GM18517 (cell line): ENCODE data around the gene SERPINB8.
"Not testable (repeated sequence)": the region's sequence is repeated elsewhere in the genome, so short reads cannot be mapped to it uniquely, and the experiment has no call there.

Source experiments
- ATAC-seq: cut with Tn5 transposase; IDR thresholded peaks from one replicate; pipeline ENCODE4 v1.9.1; 2021; ENCODE audit warnings: mild to moderate bottlenecking, moderate library complexity; ENCODE audit not compliant: unreplicated experiment

The SERPINB8 gene, protein sequence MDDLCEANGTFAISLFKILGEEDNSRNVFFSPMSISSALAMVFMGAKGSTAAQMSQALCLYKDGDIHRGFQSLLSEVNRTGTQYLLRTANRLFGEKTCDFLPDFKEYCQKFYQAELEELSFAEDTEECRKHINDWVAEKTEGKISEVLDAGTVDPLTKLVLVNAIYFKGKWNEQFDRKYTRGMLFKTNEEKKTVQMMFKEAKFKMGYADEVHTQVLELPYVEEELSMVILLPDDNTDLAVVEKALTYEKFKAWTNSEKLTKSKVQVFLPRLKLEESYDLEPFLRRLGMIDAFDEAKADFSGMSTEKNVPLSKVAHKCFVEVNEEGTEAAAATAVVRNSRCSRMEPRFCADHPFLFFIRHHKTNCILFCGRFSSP

GRCh38 chr18:63969942-63970808, at the start of gene SERPINB8:
TSS of gene SERPINB8 (plus strand) at chr18:63970081. CDS start at chr18:63978309, 8,228 bp downstream.
- peak; percentile 93 for ATAC-seq

DNA sequence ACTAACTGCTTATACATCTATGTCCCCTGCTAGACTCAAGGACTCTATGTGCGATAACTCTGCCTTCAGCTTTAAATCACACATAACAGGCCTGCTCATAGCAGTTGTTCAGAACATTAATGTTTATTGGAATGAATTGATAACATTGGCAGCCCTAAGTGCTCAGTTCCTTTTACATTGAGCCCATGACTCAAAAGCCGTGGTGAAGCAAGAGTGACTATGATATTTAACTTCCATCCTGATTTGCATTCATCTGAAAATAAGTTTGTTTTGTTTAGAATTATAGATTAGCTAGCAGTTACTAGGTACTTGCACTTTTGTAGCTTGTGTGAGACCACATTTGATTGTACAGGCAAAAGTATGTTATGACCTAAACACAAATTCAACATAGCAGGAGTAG, 47.8 kb upstream of the SERPINB8 start:
- no peak for ATAC-seq

DNA sequence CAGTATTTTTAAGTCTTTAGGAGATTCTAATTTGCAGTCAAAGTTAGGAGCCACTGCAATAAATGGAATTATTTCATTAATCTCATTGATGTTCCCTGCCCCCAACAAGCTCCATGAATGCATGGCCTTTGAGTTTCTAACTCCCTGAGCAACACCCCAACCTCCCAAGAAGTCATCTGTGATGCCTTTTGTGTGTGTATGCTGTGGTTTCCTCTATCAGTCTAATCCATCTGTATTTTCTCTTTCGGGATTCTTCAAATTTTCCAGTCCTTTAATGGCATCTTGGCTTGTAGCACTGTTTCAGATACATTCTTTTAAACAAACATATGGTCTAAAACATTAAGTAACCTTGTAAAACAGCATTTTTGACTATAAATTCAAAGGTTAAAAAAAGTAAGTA, 45.3 kb upstream of the SERPINB8 start:
- no peak for ATAC-seq

DNA sequence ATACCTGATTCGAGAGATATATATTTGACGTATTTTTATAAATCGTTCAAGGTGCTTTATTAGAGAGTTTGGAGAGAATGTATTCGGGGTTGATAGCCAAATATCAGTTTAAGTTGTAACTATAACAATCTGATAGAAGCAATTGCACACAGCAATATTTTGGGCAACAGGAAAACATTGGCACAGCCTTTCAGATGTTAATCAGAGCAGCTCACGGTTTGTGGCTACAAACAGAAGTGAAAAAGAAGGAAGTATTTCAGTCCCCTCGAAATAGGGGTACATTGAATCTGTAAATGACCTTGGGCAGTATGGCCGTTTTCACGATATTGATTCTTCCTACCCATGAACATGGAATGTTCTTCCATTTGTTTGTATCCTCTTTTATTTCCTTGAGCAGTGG, 41.5 kb upstream of the SERPINB8 start:
- no peak for ATAC-seq

DNA sequence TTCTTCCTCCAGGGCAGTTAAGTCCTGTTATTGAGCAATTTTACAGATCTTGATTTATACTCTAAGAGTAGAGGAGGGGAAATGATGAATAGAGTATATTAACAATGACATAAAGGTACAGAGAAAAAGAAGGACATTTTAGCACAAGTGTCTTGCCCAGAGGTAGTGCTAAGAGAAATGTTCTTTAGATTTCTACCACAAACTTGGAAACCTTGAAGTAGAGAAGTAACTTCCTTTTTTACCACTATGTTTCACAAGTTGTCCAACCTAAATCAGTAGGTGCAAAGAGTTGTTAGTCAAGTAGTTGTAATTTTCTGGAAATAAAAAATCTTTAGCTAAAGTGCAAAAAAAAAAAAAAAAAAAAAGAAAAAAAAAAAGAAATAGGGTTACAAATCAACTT, 40.5 kb upstream of the SERPINB8 start:
- ATAC-seq = not testable (repeated sequence)

DNA sequence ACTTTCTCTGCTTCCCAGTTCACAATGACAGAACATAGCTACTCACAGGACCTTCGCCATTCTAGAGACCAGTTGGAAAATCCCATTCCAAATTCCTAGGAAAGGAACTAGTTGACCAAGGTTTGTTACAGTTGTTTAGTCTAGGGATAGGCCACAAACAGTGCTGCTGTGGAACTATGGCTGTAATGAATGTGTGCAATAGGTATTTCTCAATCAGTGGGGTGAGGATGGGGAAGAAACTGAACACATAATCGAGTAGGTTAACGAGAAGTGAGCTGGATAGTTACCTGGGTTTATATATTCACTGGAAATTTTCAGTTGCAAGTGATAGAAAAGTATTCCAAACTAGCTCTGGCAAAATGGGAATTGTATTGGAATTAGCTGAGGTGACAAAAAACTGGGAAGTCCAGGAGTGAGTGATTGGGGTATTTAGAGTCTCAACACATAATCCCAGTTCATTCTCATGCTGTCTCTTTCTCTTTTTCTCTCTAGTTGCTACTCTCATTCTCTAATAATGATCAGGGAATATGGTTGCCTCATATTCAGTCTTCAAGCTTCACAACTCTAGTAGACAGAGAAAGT, 39.0 kb upstream of the SERPINB8 start:
- ATAC-seq = no peak

DNA sequence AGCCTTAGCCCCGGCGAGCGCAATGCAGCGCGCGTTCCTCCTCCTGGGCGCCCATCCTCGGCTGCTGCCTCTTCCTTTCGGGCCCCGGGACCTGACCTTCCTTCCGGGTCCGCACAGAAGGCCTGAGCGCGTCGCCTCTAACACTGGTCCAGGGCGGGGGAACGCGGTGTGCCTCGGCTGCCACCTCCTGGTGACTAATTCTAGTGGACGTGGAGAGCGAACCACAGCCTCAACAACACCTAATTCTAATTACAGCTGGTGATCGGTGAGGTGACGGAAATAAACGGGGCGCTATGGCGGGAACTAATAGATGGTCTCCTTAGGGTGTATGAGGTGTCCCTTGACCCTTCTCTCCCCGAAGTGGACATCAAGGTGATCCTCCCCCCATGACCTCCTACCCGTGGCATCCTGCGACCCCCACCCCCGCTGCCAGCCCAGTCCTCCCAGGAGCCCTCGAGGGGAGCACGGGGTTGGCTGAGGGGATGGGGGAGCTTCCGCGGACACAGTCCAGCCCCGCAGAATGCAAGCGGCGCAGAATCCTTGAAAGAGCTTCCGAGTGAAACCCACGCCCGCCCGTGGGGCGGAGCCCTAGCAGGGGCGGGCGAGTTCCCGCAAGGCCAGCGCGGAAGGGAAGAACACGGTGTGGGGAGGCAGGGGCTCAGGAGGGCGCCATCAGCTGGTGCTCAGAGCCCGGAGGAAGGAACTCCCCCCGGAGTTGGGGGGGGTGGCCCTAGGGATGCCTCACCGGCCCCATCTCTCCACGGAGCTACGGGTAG, 33.5 kb upstream of the SERPINB8 start:
- ATAC-seq = peak; percentile 98

GRCh38 chr18:63936932-63937393, 32.9 kb upstream of the SERPINB8 start:
- peak; percentile 19 for ATAC-seq

DNA sequence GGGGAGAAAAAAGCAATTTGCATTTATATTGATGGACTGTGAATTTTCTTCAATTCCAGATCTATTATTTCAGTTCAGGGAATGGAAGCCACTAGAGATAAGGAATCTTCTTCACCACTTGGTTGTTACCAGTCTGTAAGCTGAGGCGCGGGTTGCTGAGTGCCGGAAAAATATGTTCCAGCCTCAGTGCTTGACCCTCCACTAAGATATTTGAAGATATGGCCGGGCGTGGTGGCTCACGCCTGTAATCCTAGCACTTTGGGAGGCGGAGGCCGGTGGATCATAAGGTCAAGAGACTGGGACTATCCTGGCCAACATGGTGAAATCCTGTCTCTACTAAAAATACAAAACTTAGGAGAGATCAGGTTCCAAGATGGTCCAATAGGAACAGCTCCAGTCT, 29.9 kb upstream of the SERPINB8 start:
- ATAC-seq = no peak

- not testable (repeated sequence) for ATAC-seq
Measured at GRCh38 chr18:63940543-63941050, 29.3 kb upstream of the SERPINB8 start.

DNA sequence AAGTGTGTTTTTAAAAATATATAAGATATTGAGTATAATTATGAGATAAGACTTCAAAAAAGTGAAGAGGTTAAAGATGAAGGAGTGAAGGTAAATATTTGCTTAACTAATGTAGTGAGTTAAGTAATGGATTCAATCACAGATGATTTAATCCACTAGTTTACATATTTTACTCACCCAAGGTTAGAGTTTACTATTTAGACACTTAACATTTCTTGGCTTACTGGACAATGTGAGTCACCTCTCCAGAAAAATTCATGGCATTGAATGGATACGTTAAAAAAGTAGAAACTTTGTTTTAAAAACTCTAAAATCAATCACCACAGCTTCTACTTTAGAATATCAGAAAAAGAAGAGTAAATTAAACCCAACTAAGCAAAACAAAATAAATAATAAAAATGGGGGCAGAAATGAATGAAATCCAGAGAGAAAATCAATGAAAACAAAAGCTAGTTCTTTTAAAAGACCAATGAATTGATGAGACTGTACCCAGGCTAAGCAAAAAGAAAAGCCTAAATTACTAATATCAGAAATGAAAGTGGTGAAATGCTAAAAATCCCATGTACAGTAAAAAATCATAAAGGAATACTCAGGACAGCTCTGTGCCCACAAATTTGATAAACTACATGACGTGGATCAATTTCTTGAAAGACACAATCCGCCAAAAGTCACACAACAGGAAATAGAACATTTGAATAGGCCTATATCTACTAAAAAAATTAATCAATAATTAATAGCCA, 22.7 kb upstream of the SERPINB8 start:
- no peak for ATAC-seq

DNA sequence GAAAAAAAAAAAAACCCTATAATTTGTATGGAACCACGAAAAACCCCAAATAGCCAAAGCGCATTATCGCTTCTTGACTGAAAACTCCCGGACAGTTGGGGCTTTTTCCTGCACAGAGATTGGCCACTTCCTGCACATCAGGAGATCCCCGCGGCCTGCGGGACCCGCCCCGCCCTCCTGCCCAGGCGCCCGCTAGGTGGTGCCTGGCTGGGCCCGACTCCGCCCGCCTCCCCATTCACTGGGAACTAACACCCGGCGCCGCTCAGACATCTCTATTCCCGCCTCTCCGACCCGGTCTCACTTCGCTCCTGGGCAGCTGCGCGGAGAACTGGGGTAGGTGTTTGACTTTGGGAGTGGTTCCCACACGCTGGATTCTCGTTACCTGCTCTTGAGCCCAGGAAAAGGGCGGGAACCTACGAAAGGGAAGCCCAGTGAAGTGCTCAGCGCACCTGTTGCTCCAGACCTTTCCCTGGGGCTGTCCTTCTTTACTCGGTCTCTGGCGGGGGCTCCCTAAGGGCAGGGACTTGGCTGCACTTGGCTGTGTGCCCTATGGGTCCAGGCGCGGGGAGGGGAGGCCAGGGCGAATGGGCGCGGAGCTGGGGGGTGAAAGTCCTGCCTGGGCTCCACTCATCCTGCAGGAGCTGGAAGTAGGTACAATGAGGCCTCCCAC, 20.7 kb upstream of the SERPINB8 start, which contains the start of gene HMSD:
Gene HMSD, plus strand, starts transcription at position 234 of the 670 bp plus-strand sequence. CDS start 4,155 bp downstream, outside the sequence.
- ATAC-seq = peak; percentile 86

- peak; percentile 53 for ATAC-seq
Measured at GRCh38 chr18:63951302-63951705, 18.6 kb upstream of the SERPINB8 start.

- ATAC-seq = no peak
Measured at GRCh38 chr18:63953811-63954210, 16.1 kb upstream of the SERPINB8 start.

- ATAC-seq = no peak
Measured at GRCh38 chr18:63956755-63957154, 13.1 kb upstream of the SERPINB8 start.

- no peak for ATAC-seq
Measured at GRCh38 chr18:63960891-63961290, 9.0 kb upstream of the SERPINB8 start.

- ATAC-seq = no peak
Measured at GRCh38 chr18:63961435-63961980, 8.4 kb upstream of the SERPINB8 start.

GRCh38 chr18:63962137-63962536, 7.7 kb upstream of the SERPINB8 start:
- no peak for ATAC-seq
